ENCODE measurements around the gene OOSP4B.

DNA sequence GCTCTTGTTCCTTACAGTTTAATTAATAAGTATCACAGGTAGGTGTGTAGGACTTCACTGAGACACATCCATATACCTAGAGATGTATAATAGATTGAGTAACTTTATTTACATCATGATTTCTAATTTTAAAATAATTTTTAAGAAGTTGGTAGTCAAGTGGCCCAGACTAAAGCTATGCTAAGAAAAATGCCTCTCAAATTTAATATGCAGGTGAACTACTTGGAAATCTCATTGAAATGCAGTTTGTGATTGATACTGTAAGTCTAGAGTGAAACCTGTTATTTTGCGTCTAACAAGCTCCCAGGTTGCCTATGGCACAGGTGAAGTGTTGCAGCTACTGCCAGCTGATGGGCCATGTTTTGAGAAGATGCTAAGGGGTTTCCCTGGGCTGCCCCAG, at the start of gene OOSP4B:
- TF ChIP-seq CTCF (conservative IDR thresholded peaks at IDR 0.05; ENCODE audit: low read depth, low read length), result no peak
- TF ChIP-seq, protein P1, sequence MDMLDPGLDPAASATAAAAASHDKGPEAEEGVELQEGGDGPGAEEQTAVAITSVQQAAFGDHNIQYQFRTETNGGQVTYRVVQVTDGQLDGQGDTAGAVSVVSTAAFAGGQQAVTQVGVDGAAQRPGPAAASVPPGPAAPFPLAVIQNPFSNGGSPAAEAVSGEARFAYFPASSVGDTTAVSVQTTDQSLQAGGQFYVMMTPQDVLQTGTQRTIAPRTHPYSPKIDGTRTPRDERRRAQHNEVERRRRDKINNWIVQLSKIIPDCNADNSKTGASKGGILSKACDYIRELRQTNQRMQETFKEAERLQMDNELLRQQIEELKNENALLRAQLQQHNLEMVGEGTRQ (IDR thresholded peaks at IDR 0.05; ENCODE audit: low read depth, low read length), result no peak
- no peak for TF ChIP-seq POLR2A (IDR thresholded peaks at IDR 0.05; ENCODE audit: low read depth, low read length)
- no peak for TF ChIP-seq RAD21 (IDR thresholded peaks at IDR 0.05; ENCODE audit: low read length)
- no peak for TF ChIP-seq NFE2L2 (IDR thresholded peaks at IDR 0.05; ENCODE audit: low read depth, low read length)
- no peak for TF ChIP-seq MXI1 (IDR thresholded peaks at IDR 0.05; ENCODE audit: borderline replicate concordance, low read depth, low read length)
- no peak for TF ChIP-seq SMC3 (IDR thresholded peaks at IDR 0.05; ENCODE audit: low read depth, low read length)
- no peak for TF ChIP-seq CEBPB (IDR thresholded peaks at IDR 0.05; ENCODE audit: low read depth, low read length)
- no peak for TF ChIP-seq MAFK (IDR thresholded peaks at IDR 0.05; ENCODE audit: low read depth, low read length)
- TF ChIP-seq RCOR1 (IDR thresholded peaks at IDR 0.05; ENCODE audit: insufficient replicate concordance, low read length), result no peak
- no peak for TF ChIP-seq MAZ (IDR thresholded peaks at IDR 0.05; ENCODE audit: borderline replicate concordance, low read depth, low read length)
